A549 (cell line): ENCODE data around the gene ATP13A2. TPM values are rescaled to one million over a fixed set of nuclear protein-coding genes. Genes with fewer than 3 reads are reported as not detected.
"Not testable (repeated sequence)": the region's sequence is repeated elsewhere in the genome, so short reads cannot be mapped to it uniquely, and the experiment has no call there.

Experiments used
- ATAC-seq, 2 experiments: fragments of 200-7000 bp in 1 of 2; fragments of >200 bp in 1 of 2; cut with Nextera tagmentation in 1 of 2; cut with Tn5 transposase in 1 of 2; 3 replicates each; pipeline versions ENCODE4 v1.8.0 to v1.9.1; 2018 to 2020; ENCODE audit warnings: mild to moderate bottlenecking in 1 of 2, moderate library complexity in 1 of 2
- CTCF ChIA-PET: fragments of 300-600 bp; sonication (Branson Sonifier 250); formaldehyde crosslinking; extraction: SDS; loops from one replicate; lab custom pipeline; 2021; ENCODE audit warnings: antibody characterized with exemption, inconsistent platforms; lab: Yijun Ruan, JAX
- POLR2A ChIA-PET: fragments of 350-600 bp; formaldehyde crosslinking; extraction: SDS; loops from one replicate; lab custom pipeline; 2021; ENCODE audit warnings: antibody characterized with exemption, inconsistent platforms; lab: Yijun Ruan, JAX
- DNase-seq, 2 experiments: peaks; one replicate each; pipeline versions ENCODE4 v3.0.0 to v3.0.0-alpha.2; 2011 to 2016; ENCODE audit warnings: low read depth in 1 of 2, low spot score in 1 of 2
- FAIRE-seq: peaks from 2 replicates; lab custom pipeline; 2011; peaks lifted over from hg19 to GRCh38; lab: Jason Lieb, UNC
- H3K27ac ChIP-seq, 2 experiments: fragments of >200 bp; sonication (Bioruptor Twin); formaldehyde crosslinking; 3 replicates each; pipeline ENCODE4 v1.5.1; 2016 to 2017
- H3K4me1 ChIP-seq: fragments of >200 bp; sonication (Bioruptor Twin); formaldehyde crosslinking; 3 replicates; pipeline ENCODE4 v1.6.1; 2016
- H3K4me2 ChIP-seq: fragments of >200 bp; sonication (Bioruptor Twin); formaldehyde crosslinking; 3 replicates; pipeline ENCODE4 v1.6.1; 2016
- H3K4me3 ChIP-seq: fragments of >200 bp; sonication (Bioruptor Twin); formaldehyde crosslinking; 3 replicates; pipeline ENCODE4 v1.5.1; 2016
- H3K9me3 ChIP-seq: fragments of >200 bp; sonication (Bioruptor Twin); formaldehyde crosslinking; 3 replicates; pipeline ENCODE4 v1.6.1; 2016
- BCL3 ChIP-seq: fragments of >200 bp; sonication (Bioruptor Twin); formaldehyde crosslinking; IDR thresholded peaks from 3 replicates; pipeline ENCODE4 v1.6.1; 2016
- CHD2 ChIP-seq: fragments of 150-350 bp; IDR thresholded peaks from 2 replicates; pipeline ENCODE4 v1.6.1; 2014; ENCODE audit warnings: low read length; ENCODE audit not compliant: partially characterized antibody
- CHD4 ChIP-seq: fragments of 200-600 bp; sonication (generic); IDR thresholded peaks from 2 replicates; pipeline ENCODE4 v1.6.1; 2016; ENCODE audit warnings: antibody characterized with exemption, mild to moderate bottlenecking, borderline replicate concordance
- CTCF ChIP-seq: fragments of >200 bp; sonication (Bioruptor Twin); formaldehyde crosslinking; IDR thresholded peaks from 3 replicates; pipeline ENCODE4 v1.5.1; 2016
- EHF ChIP-seq: fragments of 250-450 bp; sonication (Bioruptor Pico); IDR thresholded peaks from 2 replicates; pipeline ENCODE4 v1.5.0; 2020; ENCODE audit warnings: mild to moderate bottlenecking
- EHMT2 ChIP-seq: fragments of 200-600 bp; sonication (generic); IDR thresholded peaks from 2 replicates; pipeline ENCODE4 v1.6.1; 2016; ENCODE audit warnings: antibody characterized with exemption, low read depth, mild to moderate bottlenecking, moderate library complexity
- ESRRA ChIP-seq: fragments of 150-350 bp; IDR thresholded peaks from 2 replicates; pipeline ENCODE4 v1.6.1; 2014; ENCODE audit warnings: mild to moderate bottlenecking, low read length, borderline replicate concordance
- GATA3 ChIP-seq: IDR thresholded peaks from 2 replicates; pipeline ENCODE4 v1.6.1; 2012; ENCODE audit warnings: borderline replicate concordance
- HDAC2 ChIP-seq: fragments of 200-600 bp; sonication (generic); IDR thresholded peaks from 2 replicates; pipeline ENCODE4 v1.6.1; 2016
- HEYL ChIP-seq: fragments of 250-450 bp; sonication (Bioruptor Pico); IDR thresholded peaks from 2 replicates; pipeline ENCODE4 v1.8.0; 2021; ENCODE audit warnings: mild to moderate bottlenecking, moderate library complexity
- HOXA7 ChIP-seq: fragments of 250-450 bp; sonication (Bioruptor Pico); IDR thresholded peaks from 2 replicates; pipeline ENCODE4 v1.5.0; 2020; ENCODE audit warnings: mild to moderate bottlenecking, moderate library complexity
- JUN ChIP-seq, 2 experiments: fragments of >200 bp; sonication (Bioruptor Twin); formaldehyde crosslinking; IDR thresholded peaks; 2 replicates in 1 of 2; 3 replicates in 1 of 2; pipeline ENCODE4 v1.6.1; 2016 to 2017
- MAFK ChIP-seq: fragments of 450-650 bp; IDR thresholded peaks from 2 replicates; pipeline ENCODE4 v1.6.1; 2014; ENCODE audit not compliant: partially characterized antibody
- MYC ChIP-seq: IDR thresholded peaks from 2 replicates; pipeline ENCODE4 v1.6.1; 2012; ENCODE audit warnings: mild to moderate bottlenecking, inconsistent platforms, low read length, improper control_type of control experiment, borderline replicate concordance
- NFE2L2 ChIP-seq: fragments of 150-350 bp; conservative IDR thresholded peaks from 2 replicates; pipeline ENCODE4 v1.6.1; 2014; ENCODE audit warnings: low read length
- NR3C1 ChIP-seq: fragments of >200 bp; sonication (Bioruptor Twin); formaldehyde crosslinking; IDR thresholded peaks from 3 replicates; pipeline ENCODE4 v1.6.1; 2017
- PBX3 ChIP-seq: IDR thresholded peaks from 2 replicates; pipeline ENCODE4 v1.6.1; 2012
- RARB ChIP-seq: fragments of 250-450 bp; sonication (Bioruptor Pico); IDR thresholded peaks from 2 replicates; pipeline ENCODE4 v1.8.0; 2021; ENCODE audit warnings: mild to moderate bottlenecking, moderate library complexity
- RCOR1 ChIP-seq: fragments of 150-350 bp; IDR thresholded peaks from 2 replicates; pipeline ENCODE4 v1.6.1; 2014; ENCODE audit warnings: antibody characterized with exemption, low read length, low read depth
- SMC3 ChIP-seq: fragments of >200 bp; sonication (Bioruptor Twin); formaldehyde crosslinking; IDR thresholded peaks from 3 replicates; pipeline ENCODE4 v1.6.1; 2018; ENCODE audit warnings: inconsistent platforms
- TFCP2L1 ChIP-seq: fragments of 250-450 bp; sonication (Bioruptor Pico); IDR thresholded peaks from 2 replicates; pipeline ENCODE4 v1.5.0; 2021; ENCODE audit warnings: mild to moderate bottlenecking
- TP53 ChIP-seq: fragments of 250-450 bp; sonication (Bioruptor Pico); IDR thresholded peaks from 2 replicates; pipeline ENCODE4 v1.5.0; 2021; ENCODE audit warnings: mild to moderate bottlenecking, moderate library complexity
- ZFP36 ChIP-seq: fragments of 450-650 bp; IDR thresholded peaks from 2 replicates; pipeline ENCODE4 v1.6.1; 2014; ENCODE audit warnings: borderline replicate concordance; ENCODE audit not compliant: partially characterized antibody
- WGBS: methylation state at CpG from one replicate; pipeline ENCODE4 v1.1.6; 2017; ENCODE audit errors: missing lambda C conversion rate; 5-methylcytosine and 5-hydroxymethylcytosine counted together
- polyA plus RNA-seq, 4 experiments: library from polyadenylated mRNA; depleted of rRNA in 3 of 4; stranded (reverse); fragments of >200 nt; fragmentation: RNase III in 1 of 4; extraction: RNeasy Plus Mini Kit Qiagen cat#74134 plus additional on column Dnase treatment in 1 of 4; gene quantifications; 2 replicates in 3 of 4; 3 replicates in 1 of 4; pipeline ENCODE4 v1.2.3, GENCODE V29; 2011 to 2017
- TF ChIP-seq, protein P1 (sequence below): IDR thresholded peaks from 2 replicates; pipeline ENCODE4 v1.6.1; 2012; ENCODE audit warnings: low read depth, borderline replicate concordance
- TF ChIP-seq, protein P2 (sequence below): fragments of 250-450 bp; sonication (Bioruptor Pico); IDR thresholded peaks from 2 replicates; pipeline ENCODE4 v1.5.0; 2020; ENCODE audit warnings: low read depth, mild to moderate bottlenecking, moderate library complexity

ATP13A2 gene
- polyA plus RNA-seq, 2 of the 4 experiments (the other 2 are of a cell fraction): 7.9 to 23.1 TPM

GRCh38 chr1:16955186-16955585 lies 56.5 kb downstream of the ATP13A2 start:
- Histone ChIP-seq H3K9me3 (no peaks in the 10 kb centered on the region), H3K27ac (no peak overlapping the region), H3K4me1 (peaks cover 2% of the 10 kb centered on the region), H3K4me2 (no peak overlapping the region), H3K4me3 (no peak overlapping the region)
- no peak for FAIRE-seq
- POLR2A ChIA-PET: no interaction called here
- no peak for ATAC-seq
- no peak for TF ChIP-seq GATA3
- TF ChIP-seq RCOR1: no peak
- TF ChIP-seq, protein P1, sequence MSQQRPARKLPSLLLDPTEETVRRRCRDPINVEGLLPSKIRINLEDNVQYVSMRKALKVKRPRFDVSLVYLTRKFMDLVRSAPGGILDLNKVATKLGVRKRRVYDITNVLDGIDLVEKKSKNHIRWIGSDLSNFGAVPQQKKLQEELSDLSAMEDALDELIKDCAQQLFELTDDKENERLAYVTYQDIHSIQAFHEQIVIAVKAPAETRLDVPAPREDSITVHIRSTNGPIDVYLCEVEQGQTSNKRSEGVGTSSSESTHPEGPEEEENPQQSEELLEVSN: no peak
- TF ChIP-seq HDAC2: no peak
- no peak for TF ChIP-seq NR3C1
- TF ChIP-seq EHF (CRISPR knock-in tag): no peak
- TF ChIP-seq HOXA7: no peak
- no peak for TF ChIP-seq BCL3
- no peak for TF ChIP-seq SMC3
- TF ChIP-seq MYC: no peak
- no peak for TF ChIP-seq CHD4
- no peak for TF ChIP-seq MAFK
- no peak for TF ChIP-seq ZFP36
- no peak for TF ChIP-seq ESRRA
- no peak for TF ChIP-seq EHMT2
- TF ChIP-seq, protein P2, sequence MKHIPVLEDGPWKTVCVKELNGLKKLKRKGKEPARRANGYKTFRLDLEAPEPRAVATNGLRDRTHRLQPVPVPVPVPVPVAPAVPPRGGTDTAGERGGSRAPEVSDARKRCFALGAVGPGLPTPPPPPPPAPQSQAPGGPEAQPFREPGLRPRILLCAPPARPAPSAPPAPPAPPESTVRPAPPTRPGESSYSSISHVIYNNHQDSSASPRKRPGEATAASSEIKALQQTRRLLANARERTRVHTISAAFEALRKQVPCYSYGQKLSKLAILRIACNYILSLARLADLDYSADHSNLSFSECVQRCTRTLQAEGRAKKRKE: no peak
- no peak for TF ChIP-seq CTCF
- no peak for DNase-seq
- WGBS: 97% methylated on average over 9 of the region's 25 CpGs
- CTCF ChIA-PET: interaction anchor here (0.7 to 4.3 kb wide), 6 partner anchors 12 to 91 kb away, joined by 3 to 22 read pairs (median 4); no protein-coding TSS in a partner anchor

DNA sequence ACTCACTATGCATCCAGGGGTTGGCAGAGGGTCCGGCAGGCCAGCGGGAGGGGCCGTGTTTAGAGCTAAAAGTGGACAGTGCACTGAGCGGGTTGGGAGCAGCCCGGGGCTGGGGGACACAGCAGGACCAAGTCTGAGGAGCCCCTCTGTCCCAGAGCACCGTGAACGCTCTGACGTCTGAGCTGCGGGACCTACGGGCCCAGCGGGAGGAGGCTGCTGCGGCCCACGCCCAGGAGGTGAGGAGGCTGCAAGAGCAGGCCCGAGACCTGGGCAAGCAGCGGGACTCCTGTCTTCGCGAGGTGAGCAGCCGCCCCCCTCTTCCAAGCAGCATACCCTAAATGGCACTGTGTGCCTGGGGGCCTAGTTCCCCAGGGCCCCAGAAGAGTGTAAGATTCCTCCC lies 57.1 kb downstream of the ATP13A2 start:
- FAIRE-seq: no peak

DNA sequence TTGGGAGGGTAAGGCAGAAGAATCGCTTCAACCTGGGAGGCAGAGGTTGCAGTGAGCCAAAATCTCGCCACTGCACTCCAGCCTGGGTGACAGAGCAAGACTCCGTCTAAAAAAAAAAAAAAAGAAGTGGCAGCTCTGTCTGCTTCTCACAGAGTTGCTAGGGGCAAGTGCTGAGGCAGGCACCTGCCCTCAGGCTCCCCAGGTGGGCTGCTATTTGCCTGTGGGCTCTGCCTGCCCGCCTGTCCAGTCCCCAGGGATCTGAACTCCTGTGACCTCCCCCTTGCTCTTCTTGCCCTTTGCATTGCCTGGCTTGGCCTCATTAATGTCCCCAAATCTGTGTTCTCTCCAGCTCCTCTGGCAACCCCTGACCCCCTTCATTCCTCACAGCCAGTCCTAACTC lies 59.4 kb downstream of the ATP13A2 start:
- not testable (repeated sequence) for FAIRE-seq, H3K9me3 ChIP-seq, H3K4me1 ChIP-seq, H3K4me3 ChIP-seq, ATAC-seq, H3K4me2 ChIP-seq, DNase-seq
- ChIA-PET POLR2A (interaction anchor here (0.9 to 1.0 kb wide), 5 partner anchors 8 to 339 kb away, joined by 3 to 5 read pairs (median 5); partner anchors contain the start of gene NBPF1), CTCF (interaction anchor here (0.5 to 6.7 kb wide), 37 partner anchors 9 to 512 kb away, joined by 3 to 80 read pairs (median 3); partner anchors contain the start of genes NBPF1 and NECAP2)
- 79% methylated on average over 4 of the region's 4 CpGs for WGBS
- peak overlapping the region in 1 of 2 experiments; percentile 71; a peak in 2 of 6 replicates for H3K27ac ChIP-seq

More for the DNA sequence above, 57.1 kb downstream of the ATP13A2 start:
- ATAC-seq (no peak), DNase-seq (no peak)
- H3K9me3 ChIP-seq: no peaks in the 10 kb centered on the region
- CTCF ChIA-PET: interaction anchor here (0.7 to 4.3 kb wide), 2 partner anchors 33 to 91 kb away, joined by 4 to 22 read pairs; no protein-coding TSS in a partner anchor
- 80% methylated on average over 1 of the region's 18 CpGs for WGBS
- H3K4me3 ChIP-seq: no peak overlapping the region
- TF ChIP-seq JUN (IDR thresholded peaks at IDR 0.05) (no peak), GATA3 (no peak), TFCP2L1 (CRISPR knock-in tag) (no peak), RARB (no peak), CHD2 (no peak), HEYL (CRISPR knock-in tag) (no peak), TP53 (CRISPR knock-in tag) (no peak), EHF (CRISPR knock-in tag) (no peak), NFE2L2 (no peak), PBX3 (no peak)
- H3K27ac ChIP-seq: no peak overlapping the region
- H3K4me1 ChIP-seq: no peaks in the 10 kb centered on the region
- no peak overlapping the region for H3K4me2 ChIP-seq
- POLR2A ChIA-PET: no interaction called here

DNA sequence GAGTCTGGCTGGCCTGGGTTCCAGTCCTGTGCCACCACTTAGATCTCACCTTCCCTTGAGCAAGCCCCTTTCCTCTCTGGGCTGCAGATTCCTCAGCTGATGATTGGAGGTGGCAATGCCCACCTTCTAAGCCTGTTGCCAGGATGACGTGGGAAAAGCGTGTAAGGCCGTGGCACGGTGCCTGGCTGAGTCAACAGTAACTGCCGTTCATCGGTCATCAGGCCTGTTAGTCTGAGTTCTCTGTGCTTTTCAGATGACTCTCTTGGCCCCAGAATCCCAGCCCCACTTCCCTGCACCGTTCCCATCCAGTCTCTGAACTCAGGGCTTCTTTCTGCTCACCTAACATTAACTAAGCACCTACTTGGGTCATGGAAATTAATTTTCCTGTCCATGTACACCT lies 62.7 kb downstream of the ATP13A2 start:
- DNase-seq, H3K4me2 ChIP-seq, ATAC-seq, H3K9me3 ChIP-seq, H3K4me1 ChIP-seq, H3K4me3 ChIP-seq, FAIRE-seq, H3K27ac ChIP-seq, POLR2A ChIA-PET: not testable (repeated sequence)
- WGBS: 50% methylated on average over 7 of the region's 7 CpGs
- CTCF ChIA-PET: interaction anchor here (5.5 to 6.7 kb wide), 2 partner anchors 13 to 98 kb away, joined by 62 to 80 read pairs; no protein-coding TSS in a partner anchor
